GM18519 (cell line): ENCODE measurements around the gene TMEM239.

Experiments used
- ATAC-seq: cut with Tn5 transposase; IDR thresholded peaks from one replicate; pipeline ENCODE4 v1.9.1; 2021; ENCODE audit warnings: mild to moderate bottlenecking, moderate library complexity; ENCODE audit not compliant: unreplicated experiment, low FRiP score

TMEM239 gene

DNA sequence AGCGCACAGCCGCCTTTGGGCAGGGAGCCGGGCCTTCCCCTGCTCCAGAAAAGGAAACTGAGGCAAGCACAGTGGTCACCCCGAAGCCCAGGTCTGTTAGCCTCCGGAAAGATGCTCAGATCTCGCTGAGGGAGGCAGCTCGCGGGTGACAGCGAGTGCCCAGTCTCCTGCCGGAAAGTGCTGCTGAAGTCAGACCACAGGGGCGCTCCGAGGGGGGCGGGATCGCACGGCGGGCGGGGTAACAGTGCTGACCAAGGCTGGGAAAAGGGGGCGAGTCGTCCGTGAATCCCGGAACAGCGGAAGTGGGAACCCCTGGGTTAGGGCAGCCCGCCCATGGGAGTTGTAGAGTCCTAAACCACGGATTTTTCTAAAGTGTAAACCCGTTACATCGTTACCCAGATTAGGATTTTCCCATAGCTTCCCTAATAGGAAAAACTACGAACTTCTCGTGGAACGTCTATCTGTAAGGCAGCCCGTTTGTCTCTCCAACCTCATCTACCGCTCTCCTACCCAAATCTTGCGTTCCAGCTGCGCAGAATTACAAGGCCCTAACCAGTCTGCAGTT, 24.9 kb downstream of the TMEM239 start:
- ATAC-seq = peak; percentile 28

DNA sequence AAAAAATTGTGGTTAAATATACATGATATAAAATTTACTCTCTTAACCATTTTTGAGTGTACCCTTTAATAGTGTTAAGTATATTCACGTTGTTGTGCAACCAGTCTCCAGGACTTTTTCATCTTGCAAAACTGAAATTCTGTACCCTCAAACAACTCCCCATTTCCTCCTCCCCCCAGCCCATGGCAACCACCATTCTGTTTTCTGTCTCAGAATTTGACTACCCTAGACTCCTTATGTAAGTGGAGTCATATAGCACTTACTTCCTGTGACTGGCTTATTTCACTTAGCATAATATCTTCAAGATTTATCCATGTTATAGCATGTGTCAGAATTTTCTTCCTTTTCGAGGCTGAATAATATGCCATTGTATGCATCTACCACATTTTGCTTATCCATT, 29.4 kb downstream of the TMEM239 start:
- ATAC-seq = no peak

DNA sequence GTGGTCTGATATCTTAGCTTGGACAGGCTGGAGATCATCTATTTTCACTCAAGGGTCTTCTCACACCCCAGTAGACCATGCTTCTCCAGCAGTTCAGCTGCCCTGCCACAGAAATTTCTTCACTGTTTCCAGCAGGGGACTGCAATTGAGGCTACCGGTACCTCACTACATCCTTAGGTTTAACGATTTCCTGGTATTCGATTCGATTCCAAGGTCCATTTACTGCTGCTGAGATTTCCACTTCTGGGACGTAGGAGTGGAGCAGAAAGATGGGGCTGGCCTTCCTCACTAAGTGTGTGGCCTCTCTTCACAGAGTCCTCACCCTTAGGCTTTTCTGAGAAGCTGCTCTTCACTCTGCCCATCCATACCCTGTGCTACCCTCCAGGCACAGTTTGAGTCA, 30.5 kb downstream of the TMEM239 start:
- no peak for ATAC-seq

- no peak for ATAC-seq
Observed at GRCh38 chr20:2847802-2848201, 31.6 kb downstream of the TMEM239 start.

DNA sequence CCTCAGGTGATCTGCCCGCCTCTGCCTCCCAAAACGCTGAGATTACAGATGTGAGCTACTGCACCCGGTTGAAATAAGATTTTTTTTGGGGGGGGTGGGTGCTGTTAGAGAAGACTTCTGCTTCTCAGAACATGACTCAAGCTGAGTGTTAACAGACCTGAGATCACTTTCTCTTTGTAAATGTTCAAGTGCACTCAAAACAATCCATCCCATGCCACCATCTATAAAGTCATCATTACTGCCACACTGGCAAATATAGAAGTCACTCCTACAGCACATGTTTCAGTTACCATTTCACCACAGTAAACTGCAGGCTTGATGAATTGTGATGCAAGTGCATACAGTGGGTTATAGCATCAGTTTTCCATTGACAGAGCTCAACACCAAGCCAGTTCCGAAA, 33.4 kb downstream of the TMEM239 start:
- no peak for ATAC-seq

- no peak for ATAC-seq
Observed at GRCh38 chr20:2851086-2851485, 34.9 kb downstream of the TMEM239 start.

DNA sequence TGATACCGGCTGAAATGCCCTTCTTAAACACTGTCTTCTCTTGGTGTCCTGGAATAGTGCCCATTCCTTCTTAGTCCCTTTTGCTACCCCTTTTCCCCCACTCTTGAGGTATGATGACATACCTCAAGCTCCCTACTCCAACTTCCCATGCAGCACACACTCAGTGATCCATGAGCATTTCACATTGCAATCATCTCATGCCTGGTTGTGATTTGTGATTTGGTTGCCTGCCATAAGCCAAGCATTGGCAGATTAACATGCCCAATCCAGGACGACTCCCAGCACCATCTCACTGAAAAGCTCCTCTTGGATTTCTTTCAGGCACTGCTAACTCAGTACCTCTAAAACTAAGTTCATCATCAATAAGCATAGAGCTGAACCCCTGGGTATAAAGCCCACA, 42.4 kb downstream of the TMEM239 start:
- ATAC-seq = no peak

DNA sequence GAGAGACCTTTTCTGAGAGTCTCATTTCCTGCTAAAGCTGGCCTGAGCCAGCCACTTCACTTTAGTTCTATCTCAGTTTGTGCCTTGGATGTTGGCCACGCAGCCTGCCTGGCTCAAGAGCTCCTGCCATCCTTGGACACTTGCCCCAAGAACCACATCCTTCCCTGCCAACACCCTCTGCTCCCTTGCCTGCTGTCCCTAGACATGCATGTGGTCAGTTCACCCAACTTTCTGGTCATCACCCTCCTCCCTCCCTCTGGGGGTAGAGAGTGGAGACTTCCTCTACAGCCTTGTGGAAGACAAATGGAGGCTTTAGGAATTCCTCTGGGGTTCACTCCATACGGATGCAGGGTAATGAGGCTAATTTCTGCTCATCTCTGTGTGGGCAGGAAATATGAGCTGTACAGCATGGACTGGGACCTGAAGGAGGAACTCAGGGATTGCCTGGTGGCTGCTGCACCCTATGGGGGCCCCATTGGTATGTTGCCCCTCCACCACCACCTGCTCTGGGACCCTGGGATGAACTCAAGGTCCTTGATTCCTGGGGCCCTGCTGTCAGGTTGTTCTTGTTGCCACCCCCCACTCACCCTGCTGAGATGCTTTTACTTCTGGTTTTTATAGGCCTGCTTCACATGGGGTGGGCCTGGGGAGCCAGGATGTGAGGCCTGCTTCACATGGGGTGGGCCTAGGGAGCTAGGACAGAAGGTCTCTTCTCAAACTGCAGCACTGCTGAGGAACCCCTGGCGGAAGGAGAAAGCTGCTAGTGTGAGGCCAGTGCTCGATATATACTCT, 43.4 kb downstream of the TMEM239 start:
- no peak for ATAC-seq

- ATAC-seq = no peak
Observed at GRCh38 chr20:2864626-2865025, 48.5 kb downstream of the TMEM239 start.

GRCh38 chr20:2865101-2865500, 48.9 kb downstream of the TMEM239 start:
- ATAC-seq = no peak

- no peak for ATAC-seq
Observed at GRCh38 chr20:2865630-2866029, 49.5 kb downstream of the TMEM239 start.

DNA sequence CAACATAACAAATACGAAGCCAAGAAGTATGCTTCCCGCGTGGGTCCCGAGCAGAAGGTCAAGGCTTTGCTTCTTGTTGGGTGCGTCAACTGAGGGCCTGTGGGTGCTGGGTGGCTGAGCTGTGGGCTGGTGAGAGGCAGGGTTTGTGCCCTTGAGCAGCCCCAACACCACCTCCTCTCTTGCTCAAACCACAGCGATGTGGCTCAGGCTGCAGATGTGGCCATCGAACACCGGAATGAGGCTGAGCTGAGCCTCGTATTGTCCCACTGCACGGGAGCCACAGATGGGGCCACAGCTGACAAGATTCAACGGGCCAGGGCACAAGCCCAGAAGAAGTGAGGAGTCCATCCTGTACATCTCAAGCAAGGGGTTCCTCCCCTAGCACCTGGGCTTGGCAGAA, 50.1 kb downstream of the TMEM239 start:
- ATAC-seq = no peak

DNA sequence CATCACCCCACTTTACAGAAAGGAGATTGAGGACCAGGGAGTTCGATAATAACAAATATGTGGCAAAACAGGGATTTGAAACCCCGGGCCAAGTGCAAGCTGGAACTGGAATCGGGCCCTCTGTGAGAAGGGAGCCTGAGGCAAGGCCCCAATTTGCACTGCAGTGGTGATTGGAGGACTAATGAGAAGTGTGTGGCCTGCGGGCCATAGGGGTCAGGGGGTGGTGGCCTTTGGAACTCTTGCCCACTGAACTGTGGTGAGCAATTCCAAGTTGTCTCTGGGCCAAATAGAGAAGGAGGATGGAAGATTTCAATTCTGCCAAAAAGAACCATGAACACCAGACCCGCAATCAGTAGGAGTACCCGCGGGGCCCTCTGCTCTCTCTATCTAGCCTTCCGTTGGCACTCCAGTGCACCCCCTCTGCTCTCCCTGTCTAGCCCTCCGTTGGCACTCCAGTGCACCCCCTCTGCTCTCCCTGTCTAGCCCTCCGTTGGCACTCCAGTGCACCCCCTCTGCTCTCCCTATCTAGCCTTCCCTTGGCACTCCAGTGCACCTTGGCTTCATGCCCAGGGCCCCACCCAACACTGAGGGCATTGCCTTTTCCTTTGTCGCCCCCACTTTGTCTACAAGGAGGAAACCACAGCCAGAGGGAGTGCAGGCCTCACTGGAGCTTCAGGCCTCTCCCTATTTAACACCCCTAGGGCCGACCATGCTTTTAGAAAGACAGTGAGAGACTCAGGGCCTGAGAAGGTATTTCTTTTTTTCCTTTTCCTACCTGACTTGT, 51.1 kb downstream of the TMEM239 start:
- ATAC-seq = no peak
